WTC11 (cell line): Measurements from ENCODE around the gene CISD2. TPM values are rescaled to one million over a fixed set of nuclear protein-coding genes. Genes with fewer than 3 reads are reported as not detected.

Experiments
- CBFB ChIP-seq: sonication (generic); formaldehyde crosslinking; IDR thresholded peaks from 2 replicates; pipeline ENCODE4 v1.8.1; 2022; ENCODE audit warnings: mild to moderate bottlenecking, low read depth, missing genetic modification reagents
- ETV6 ChIP-seq: sonication (generic); formaldehyde crosslinking; IDR thresholded peaks from 2 replicates; pipeline ENCODE4 v1.8.1; 2022; ENCODE audit warnings: mild to moderate bottlenecking, missing genetic modification reagents
- NFE2L1 ChIP-seq: sonication (generic); formaldehyde crosslinking; IDR thresholded peaks from 2 replicates; pipeline ENCODE4 v1.8.1; 2023; ENCODE audit warnings: missing genetic modification reagents
- NFYB ChIP-seq: sonication (generic); formaldehyde crosslinking; conservative IDR thresholded peaks from 2 replicates; pipeline ENCODE4 v1.8.0; 2022; ENCODE audit warnings: low read depth, missing genetic modification reagents
- NR1H2 ChIP-seq: sonication (generic); formaldehyde crosslinking; IDR thresholded peaks from 2 replicates; pipeline ENCODE4 v1.9.0; 2021; ENCODE audit warnings: mild to moderate bottlenecking, moderate library complexity, missing genetic modification reagents
- OVOL2 ChIP-seq: fragments of 250-450 bp; sonication (Bioruptor Pico); IDR thresholded peaks from 2 replicates; pipeline ENCODE4 v1.9.0; 2021; ENCODE audit warnings: mild to moderate bottlenecking, borderline replicate concordance
- RELA ChIP-seq: sonication (generic); formaldehyde crosslinking; IDR thresholded peaks from 2 replicates; pipeline ENCODE4 v1.8.1; 2022; ENCODE audit warnings: missing genetic modification reagents, mild to moderate bottlenecking, borderline replicate concordance
- SMAD3 ChIP-seq: sonication (generic); formaldehyde crosslinking; IDR thresholded peaks from 2 replicates; pipeline ENCODE4 v1.8.0; 2022; ENCODE audit warnings: missing genetic modification reagents, mild to moderate bottlenecking, borderline replicate concordance
- TP53 ChIP-seq: sonication (generic); formaldehyde crosslinking; IDR thresholded peaks from 2 replicates; pipeline ENCODE4 v1.8.1; 2023; ENCODE audit warnings: mild to moderate bottlenecking, missing genetic modification reagents
- USF2 ChIP-seq: sonication (generic); formaldehyde crosslinking; IDR thresholded peaks from 2 replicates; pipeline ENCODE4 v1.8.1; 2023; ENCODE audit warnings: mild to moderate bottlenecking, missing genetic modification reagents, moderate library complexity
- ZBTB21 ChIP-seq: sonication (generic); formaldehyde crosslinking; IDR thresholded peaks from 2 replicates; pipeline ENCODE4 v1.8.1; 2023; ENCODE audit warnings: mild to moderate bottlenecking, missing genetic modification reagents, borderline replicate concordance
- ZNF281 ChIP-seq: sonication (generic); formaldehyde crosslinking; IDR thresholded peaks from 2 replicates; pipeline ENCODE4 v1.8.0; 2023; ENCODE audit warnings: mild to moderate bottlenecking, missing genetic modification reagents
- ZNF317 ChIP-seq: sonication (generic); formaldehyde crosslinking; IDR thresholded peaks from 2 replicates; pipeline ENCODE4 v1.8.1; 2023; ENCODE audit warnings: low read depth, mild to moderate bottlenecking, moderate library complexity, missing genetic modification reagents, borderline replicate concordance
- ZNF423 ChIP-seq: fragments of 250-450 bp; sonication (Bioruptor Pico); IDR thresholded peaks from 2 replicates; pipeline ENCODE4 v2.1.2; 2022; ENCODE audit warnings: mild to moderate bottlenecking, moderate library complexity
- total RNA-seq: library from RNA; stranded (reverse); gene quantifications from 3 replicates; pipeline ENCODE4 v1.2.3, GENCODE V29; 2021
- TF ChIP-seq, protein P1 (sequence below): fragments of 250-450 bp; sonication (Bioruptor Pico); IDR thresholded peaks from 2 replicates; pipeline ENCODE4 v1.9.0; 2021; ENCODE audit warnings: mild to moderate bottlenecking, borderline replicate concordance
- TF ChIP-seq, protein P2 (sequence below): fragments of 250-450 bp; sonication (Bioruptor Pico); IDR thresholded peaks from 2 replicates; pipeline ENCODE4 v1.9.0; 2021; ENCODE audit warnings: mild to moderate bottlenecking
- TF ChIP-seq, protein P3 (sequence below): sonication (generic); formaldehyde crosslinking; IDR thresholded peaks from 2 replicates; pipeline ENCODE4 v1.8.1; 2022; ENCODE audit warnings: missing genetic modification reagents, borderline replicate concordance
- TF ChIP-seq, protein P4 (sequence below): fragments of 200-600 bp; IDR thresholded peaks from 2 replicates; pipeline ENCODE4 v1.8.0; 2022; ENCODE audit warnings: antibody characterized with exemption
- TF ChIP-seq, protein P5 (sequence below): sonication (generic); formaldehyde crosslinking; IDR thresholded peaks from 2 replicates; pipeline ENCODE4 v1.8.1; 2022; ENCODE audit warnings: low read depth, missing genetic modification reagents, borderline replicate concordance
- TF ChIP-seq, protein P6 (sequence below): sonication (generic); formaldehyde crosslinking; IDR thresholded peaks from 2 replicates; pipeline ENCODE4 v1.8.0; 2022; ENCODE audit warnings: mild to moderate bottlenecking, missing genetic modification reagents

CISD2 gene
- total RNA-seq, 1 experiment from 2014 or later: 30.0 TPM

DNA sequence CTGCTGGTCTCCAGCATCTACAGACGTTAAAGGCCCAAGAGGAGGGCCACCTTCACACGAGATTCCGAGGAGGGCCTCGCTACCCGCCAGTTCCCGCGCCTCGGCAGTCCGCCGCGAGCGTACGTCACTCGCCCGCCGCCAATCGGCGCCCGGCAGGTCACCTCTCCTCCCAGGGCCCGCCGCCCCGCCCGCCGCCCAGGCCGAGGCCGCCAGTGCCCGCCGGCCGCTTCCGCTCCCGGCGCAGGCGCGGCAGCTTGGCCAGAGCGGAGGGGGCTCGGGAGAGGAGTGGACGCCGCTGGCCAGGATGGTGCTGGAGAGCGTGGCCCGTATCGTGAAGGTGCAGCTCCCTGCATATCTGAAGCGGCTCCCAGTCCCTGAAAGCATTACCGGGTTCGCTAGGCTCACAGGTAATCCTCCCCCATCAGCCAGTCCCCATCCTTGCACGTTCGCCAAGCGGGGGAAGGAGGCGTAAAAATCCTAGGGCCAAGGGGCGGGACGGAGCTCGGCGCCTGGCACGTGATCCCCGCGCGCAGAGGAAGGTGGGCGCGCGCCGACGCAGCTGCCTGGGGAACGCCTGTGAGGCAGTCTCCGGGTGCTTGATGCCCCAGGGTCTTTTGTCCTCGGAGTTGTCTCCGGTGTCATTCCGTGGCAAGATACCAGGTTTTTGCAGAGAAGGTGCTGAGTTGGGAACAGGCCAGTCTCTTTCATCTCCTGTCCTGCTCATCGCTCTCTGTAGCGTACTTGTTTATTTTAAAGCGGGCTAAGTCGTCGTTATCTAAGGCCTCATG is at the start of gene CISD2 (continued):
- TF ChIP-seq, protein P1, sequence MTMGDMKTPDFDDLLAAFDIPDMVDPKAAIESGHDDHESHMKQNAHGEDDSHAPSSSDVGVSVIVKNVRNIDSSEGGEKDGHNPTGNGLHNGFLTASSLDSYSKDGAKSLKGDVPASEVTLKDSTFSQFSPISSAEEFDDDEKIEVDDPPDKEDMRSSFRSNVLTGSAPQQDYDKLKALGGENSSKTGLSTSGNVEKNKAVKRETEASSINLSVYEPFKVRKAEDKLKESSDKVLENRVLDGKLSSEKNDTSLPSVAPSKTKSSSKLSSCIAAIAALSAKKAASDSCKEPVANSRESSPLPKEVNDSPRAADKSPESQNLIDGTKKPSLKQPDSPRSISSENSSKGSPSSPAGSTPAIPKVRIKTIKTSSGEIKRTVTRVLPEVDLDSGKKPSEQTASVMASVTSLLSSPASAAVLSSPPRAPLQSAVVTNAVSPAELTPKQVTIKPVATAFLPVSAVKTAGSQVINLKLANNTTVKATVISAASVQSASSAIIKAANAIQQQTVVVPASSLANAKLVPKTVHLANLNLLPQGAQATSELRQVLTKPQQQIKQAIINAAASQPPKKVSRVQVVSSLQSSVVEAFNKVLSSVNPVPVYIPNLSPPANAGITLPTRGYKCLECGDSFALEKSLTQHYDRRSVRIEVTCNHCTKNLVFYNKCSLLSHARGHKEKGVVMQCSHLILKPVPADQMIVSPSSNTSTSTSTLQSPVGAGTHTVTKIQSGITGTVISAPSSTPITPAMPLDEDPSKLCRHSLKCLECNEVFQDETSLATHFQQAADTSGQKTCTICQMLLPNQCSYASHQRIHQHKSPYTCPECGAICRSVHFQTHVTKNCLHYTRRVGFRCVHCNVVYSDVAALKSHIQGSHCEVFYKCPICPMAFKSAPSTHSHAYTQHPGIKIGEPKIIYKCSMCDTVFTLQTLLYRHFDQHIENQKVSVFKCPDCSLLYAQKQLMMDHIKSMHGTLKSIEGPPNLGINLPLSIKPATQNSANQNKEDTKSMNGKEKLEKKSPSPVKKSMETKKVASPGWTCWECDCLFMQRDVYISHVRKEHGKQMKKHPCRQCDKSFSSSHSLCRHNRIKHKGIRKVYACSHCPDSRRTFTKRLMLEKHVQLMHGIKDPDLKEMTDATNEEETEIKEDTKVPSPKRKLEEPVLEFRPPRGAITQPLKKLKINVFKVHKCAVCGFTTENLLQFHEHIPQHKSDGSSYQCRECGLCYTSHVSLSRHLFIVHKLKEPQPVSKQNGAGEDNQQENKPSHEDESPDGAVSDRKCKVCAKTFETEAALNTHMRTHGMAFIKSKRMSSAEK (CRISPR knock-in tag): no peak
- TF ChIP-seq ZNF423 (CRISPR knock-in tag) (no peak), ZBTB21 (CRISPR knock-in tag) (peak; percentile 80; the same call in 1 of the 2 replicates), ETV6 (CRISPR knock-in tag) (peak; percentile 94), USF2 (CRISPR knock-in tag) (peak; percentile 97), NFE2L1 (CRISPR knock-in tag) (peak; percentile 88), OVOL2 (CRISPR knock-in tag) (no peak), ZNF281 (CRISPR knock-in tag) (0 out of 2 replicates have a peak, but pooled peaks have one; percentile 70), NFYB (CRISPR knock-in tag) (peak; percentile 17), TP53 (CRISPR knock-in tag) (peak; percentile 85; the same call in 1 of the 2 replicates), SMAD3 (CRISPR knock-in tag) (peak; percentile 98), RELA (CRISPR knock-in tag) (0 out of 2 replicates have a peak, but pooled peaks have one; percentile 68), ZNF317 (CRISPR knock-in tag) (peak; percentile 39; the same call in 1 of the 2 replicates), CBFB (peak; percentile 53; the same call in 1 of the 2 replicates), NR1H2 (CRISPR knock-in tag) (0 out of 2 replicates have a peak, but pooled peaks have one; percentile 34)
- TF ChIP-seq, protein P2, sequence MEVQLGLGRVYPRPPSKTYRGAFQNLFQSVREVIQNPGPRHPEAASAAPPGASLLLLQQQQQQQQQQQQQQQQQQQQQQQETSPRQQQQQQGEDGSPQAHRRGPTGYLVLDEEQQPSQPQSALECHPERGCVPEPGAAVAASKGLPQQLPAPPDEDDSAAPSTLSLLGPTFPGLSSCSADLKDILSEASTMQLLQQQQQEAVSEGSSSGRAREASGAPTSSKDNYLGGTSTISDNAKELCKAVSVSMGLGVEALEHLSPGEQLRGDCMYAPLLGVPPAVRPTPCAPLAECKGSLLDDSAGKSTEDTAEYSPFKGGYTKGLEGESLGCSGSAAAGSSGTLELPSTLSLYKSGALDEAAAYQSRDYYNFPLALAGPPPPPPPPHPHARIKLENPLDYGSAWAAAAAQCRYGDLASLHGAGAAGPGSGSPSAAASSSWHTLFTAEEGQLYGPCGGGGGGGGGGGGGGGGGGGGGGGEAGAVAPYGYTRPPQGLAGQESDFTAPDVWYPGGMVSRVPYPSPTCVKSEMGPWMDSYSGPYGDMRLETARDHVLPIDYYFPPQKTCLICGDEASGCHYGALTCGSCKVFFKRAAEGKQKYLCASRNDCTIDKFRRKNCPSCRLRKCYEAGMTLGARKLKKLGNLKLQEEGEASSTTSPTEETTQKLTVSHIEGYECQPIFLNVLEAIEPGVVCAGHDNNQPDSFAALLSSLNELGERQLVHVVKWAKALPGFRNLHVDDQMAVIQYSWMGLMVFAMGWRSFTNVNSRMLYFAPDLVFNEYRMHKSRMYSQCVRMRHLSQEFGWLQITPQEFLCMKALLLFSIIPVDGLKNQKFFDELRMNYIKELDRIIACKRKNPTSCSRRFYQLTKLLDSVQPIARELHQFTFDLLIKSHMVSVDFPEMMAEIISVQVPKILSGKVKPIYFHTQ: no peak
- TF ChIP-seq, protein P3, sequence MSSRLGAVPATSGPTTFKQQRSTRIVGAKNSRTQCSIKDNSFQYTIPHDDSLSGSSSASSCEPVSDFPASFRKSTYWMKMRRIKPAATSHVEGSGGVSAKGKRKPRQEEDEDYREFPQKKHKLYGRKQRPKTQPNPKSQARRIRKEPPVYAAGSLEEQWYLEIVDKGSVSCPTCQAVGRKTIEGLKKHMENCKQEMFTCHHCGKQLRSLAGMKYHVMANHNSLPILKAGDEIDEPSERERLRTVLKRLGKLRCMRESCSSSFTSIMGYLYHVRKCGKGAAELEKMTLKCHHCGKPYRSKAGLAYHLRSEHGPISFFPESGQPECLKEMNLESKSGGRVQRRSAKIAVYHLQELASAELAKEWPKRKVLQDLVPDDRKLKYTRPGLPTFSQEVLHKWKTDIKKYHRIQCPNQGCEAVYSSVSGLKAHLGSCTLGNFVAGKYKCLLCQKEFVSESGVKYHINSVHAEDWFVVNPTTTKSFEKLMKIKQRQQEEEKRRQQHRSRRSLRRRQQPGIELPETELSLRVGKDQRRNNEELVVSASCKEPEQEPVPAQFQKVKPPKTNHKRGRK (CRISPR knock-in tag): peak; percentile 54; the same call in 1 of the 2 replicates
- TF ChIP-seq, protein P4, sequence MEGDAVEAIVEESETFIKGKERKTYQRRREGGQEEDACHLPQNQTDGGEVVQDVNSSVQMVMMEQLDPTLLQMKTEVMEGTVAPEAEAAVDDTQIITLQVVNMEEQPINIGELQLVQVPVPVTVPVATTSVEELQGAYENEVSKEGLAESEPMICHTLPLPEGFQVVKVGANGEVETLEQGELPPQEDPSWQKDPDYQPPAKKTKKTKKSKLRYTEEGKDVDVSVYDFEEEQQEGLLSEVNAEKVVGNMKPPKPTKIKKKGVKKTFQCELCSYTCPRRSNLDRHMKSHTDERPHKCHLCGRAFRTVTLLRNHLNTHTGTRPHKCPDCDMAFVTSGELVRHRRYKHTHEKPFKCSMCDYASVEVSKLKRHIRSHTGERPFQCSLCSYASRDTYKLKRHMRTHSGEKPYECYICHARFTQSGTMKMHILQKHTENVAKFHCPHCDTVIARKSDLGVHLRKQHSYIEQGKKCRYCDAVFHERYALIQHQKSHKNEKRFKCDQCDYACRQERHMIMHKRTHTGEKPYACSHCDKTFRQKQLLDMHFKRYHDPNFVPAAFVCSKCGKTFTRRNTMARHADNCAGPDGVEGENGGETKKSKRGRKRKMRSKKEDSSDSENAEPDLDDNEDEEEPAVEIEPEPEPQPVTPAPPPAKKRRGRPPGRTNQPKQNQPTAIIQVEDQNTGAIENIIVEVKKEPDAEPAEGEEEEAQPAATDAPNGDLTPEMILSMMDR: no peak
- TF ChIP-seq, protein P5, sequence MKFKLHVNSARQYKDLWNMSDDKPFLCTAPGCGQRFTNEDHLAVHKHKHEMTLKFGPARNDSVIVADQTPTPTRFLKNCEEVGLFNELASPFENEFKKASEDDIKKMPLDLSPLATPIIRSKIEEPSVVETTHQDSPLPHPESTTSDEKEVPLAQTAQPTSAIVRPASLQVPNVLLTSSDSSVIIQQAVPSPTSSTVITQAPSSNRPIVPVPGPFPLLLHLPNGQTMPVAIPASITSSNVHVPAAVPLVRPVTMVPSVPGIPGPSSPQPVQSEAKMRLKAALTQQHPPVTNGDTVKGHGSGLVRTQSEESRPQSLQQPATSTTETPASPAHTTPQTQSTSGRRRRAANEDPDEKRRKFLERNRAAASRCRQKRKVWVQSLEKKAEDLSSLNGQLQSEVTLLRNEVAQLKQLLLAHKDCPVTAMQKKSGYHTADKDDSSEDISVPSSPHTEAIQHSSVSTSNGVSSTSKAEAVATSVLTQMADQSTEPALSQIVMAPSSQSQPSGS (CRISPR knock-in tag): peak; percentile 65; the same call in 1 of the 2 replicates
- TF ChIP-seq, protein P6, sequence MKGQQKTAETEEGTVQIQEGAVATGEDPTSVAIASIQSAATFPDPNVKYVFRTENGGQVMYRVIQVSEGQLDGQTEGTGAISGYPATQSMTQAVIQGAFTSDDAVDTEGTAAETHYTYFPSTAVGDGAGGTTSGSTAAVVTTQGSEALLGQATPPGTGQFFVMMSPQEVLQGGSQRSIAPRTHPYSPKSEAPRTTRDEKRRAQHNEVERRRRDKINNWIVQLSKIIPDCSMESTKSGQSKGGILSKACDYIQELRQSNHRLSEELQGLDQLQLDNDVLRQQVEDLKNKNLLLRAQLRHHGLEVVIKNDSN (CRISPR knock-in tag): peak; percentile 98
